NCI-H748 (cell line): ENCODE data around the gene VAT1.
"Not testable (repeated sequence)": the region's sequence is repeated elsewhere in the genome, so short reads cannot be mapped to it uniquely, and the experiment has no call there.

Source experiments
- DNase-seq: peaks from one replicate; lab custom pipeline; 2025; ENCODE audit not compliant: unreplicated experiment; lab: John Stamatoyannopoulos, UW

VAT1 gene

GRCh38 chr17:42975701-42976100 lies 46.5 kb downstream of the VAT1 start:
- not testable (repeated sequence) for DNase-seq

GRCh38 chr17:42975265-42975664 lies 46.9 kb downstream of the VAT1 start:
- DNase-seq, result no peak

DNA sequence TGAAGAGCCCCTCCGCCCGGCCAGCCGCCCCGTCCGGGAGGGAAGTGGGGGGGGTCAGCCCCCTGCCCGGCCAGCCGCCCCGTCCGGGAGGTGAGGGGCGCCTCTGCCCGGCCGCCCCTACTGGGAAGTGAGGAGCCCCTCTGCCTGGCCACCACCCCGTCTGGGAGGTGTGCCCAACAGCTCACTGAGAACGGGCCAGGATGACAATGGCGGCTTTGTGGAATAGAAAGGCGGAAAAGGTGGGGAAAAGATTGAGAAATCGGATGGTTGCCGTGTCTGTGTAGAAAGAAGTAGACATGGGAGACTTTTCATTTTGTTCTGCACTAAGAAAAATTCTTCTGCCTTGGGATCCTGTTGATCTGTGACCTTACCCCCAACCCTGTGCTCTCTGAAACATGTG lies 48.9 kb downstream of the VAT1 start:
- DNase-seq, result not testable (repeated sequence)

DNA sequence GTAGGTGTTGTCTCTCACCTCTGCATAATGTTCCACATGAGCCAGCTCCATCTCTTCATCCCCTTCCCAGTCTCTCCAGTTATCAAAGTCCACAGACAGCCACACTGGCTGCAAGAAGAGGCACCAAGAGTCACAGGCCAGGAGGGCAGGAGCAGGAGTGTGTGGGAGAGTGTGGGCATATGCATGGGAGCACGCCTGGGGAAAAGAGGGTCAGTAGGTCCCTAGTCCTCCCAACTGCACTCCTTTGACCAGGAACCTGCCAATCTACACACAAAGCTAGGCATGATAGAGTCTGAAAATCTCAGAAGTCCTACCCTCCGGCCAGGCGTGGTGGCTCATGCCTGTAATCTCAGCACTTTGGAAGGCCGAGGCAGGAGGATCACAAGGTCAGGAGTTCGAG lies 50.6 kb downstream of the VAT1 start:
- no peak for DNase-seq

- DNase-seq, result no peak
These were observed 53.1 kb downstream of the VAT1 start for GRCh38 chr17:42969001-42969581.

- no peak for DNase-seq
These were observed 54.3 kb downstream of the VAT1 start for GRCh38 chr17:42967925-42968324.
